ENCODE results near the gene RPL23.

Gene RPL23

DNA sequence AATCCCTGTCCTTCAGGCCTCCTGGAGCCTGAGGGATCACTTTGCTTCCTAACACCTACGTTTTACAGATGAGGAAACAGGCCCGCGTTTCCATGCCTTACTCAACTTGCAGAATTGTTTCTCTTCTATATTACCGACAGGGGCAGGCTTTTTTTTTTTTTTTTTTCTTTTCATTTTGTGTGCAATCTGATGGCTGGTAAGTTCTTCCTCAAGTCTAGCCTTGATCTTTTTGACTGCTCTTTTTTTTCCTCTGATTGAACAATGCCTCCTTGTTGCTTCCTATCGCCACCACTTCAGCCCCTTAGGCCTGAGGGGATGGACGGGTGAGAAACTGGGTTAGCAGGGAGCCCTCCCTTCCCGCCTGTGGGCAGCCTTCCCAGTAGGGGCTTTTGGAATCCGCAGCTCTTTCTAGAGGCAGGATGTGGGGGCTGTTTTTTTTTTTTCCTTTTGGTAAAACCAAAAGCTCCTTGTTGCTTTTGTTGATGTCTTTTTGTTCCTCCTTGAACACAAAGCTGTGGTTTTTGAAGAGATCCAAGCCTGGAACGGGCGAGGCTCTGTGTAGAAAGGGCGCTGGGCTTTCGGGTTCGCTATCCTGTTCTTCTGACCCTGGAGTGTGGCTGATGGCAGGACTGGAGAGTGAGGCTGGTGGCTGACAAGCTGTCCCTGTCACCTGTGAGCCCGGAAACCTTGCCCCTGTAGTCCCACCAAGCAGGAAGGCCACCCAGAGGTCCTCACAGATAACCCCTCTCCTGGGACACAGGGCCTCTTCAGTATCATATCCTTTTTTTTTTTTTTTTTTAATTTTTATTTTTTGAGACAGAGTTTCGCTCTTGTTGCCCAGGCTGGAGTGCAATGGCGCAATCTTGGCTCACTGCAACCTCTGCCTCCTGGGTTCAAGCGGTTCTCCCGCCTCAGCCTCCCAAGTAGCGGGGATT, 30.3 kb upstream of the RPL23 start:
- DNase-seq, result no peak

DNA sequence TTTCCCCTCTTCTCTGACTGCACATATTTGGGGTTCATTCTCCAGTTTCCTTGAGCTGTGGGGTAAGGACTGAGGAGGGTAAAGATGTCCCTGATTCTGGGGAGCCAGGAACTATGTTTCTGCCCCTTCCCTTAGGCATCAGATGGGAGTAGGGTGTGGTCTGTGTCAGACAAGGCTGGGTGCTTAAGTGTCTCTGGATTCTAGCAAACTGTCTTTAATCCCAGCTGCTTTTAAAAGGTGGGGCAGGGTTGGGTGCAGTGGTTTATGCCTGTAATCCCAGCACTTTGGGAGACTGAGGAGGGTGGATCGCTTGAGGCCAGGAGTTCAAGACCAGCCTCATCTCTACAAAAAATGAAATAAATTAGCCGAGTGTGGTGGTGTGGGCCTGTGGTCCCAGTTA, 29.3 kb upstream of the RPL23 start:
- DNase-seq, result no peak

DNA sequence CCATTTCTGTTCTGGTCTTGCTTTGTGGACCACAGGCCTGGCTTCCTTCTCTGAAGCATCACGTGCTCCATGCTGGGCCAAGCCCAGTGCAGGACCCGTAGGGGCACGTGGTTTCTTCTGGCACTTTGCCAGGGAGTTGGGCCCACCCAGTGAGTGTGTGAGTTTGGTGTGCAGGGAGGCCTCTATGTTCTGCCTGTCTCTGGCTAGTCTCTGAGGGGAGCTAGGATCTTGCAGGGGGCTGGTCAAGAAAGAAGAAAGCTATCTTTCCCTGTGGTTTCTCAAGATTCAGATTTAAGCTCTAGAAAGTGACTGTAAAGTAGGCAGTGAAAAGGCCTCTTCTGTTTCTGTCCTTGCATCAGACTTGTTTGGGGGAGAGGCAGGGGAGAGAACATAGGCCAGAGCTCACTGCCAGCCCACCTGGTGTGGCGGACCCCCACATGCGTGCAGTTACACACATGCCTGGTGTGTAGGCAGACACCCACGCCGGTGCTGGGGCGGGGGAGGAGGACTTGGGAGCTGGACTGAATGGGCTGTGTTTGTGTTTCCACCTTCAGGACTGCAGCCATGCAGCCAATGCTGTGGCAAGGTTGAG, 28.2 kb upstream of the RPL23 start:
- DNase-seq, result peak; percentile 85

DNA sequence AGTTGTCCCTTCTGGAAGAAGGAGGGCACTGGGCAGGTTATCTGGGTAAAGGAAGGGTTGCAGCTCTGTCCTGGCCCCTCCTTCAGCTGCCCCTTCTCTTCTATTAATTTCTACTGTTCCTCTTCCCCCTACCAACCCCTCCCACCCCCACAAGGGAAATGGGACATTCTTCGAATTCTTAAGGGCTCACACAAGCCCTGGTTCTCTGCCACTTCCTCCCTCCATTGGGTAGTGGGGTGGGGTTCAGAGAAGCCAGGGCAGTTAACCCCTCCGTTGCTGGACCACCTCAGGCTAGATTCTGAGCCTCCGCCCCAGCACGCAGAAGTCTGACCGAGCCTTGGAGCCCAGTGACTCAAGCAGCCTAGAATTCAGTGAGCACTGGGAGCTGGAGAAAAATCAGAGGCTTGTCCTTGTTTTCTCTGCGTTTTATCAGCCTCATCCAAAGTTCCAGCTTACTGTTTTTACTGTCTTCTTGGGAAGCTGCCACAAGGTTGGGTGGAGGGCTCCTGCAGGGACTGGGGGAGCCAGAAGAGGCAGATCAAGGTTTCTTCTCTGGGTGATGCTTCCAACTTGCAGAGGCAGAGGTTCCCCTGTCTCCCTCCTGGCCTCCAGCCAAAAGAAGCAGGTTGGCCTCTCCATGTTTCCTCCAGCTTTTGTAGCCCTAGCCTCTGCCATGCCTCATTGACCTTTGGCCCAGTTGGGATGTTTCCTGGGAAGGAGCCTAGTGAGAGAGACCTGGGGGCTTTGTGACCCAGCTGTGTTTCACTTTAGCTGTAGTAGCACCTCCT, 26.6 kb upstream of the RPL23 start:
- no peak for DNase-seq

DNA sequence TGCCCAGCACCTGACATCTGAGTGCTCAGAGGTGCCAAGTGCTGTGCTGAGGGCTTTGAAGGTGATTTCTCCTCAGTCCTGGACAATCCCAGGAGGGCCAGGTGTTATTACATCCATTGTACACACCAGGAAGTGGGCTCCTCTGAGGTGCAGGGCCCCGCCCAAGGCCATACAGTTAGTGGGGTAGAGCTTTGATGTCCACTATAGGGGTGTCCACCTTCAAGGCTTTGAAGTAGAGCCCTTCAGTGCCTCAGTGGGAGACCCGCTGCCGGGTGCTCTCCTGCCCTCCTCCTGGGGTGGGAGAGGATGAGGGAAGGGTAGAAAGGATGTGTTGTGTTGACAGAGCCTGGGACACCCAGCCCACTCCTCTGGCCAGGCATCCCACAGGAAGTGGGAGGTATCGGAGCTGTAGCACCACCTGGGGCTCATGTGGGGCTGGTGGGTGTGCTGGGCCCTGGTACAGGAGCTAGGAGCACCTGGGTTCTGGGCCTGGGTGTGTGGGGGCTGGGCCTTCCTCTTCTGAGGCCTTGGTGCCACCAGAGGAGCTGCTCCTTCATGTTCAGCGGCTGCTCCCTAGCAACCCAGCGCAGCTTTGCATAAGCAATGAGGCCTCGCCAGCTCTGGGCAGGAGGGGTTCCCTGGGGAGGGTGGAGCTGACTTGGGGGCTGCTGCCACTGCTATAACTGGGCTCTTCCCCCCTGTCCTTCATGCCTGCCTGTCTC, 23.8 kb upstream of the RPL23 start:
- no peak for DNase-seq

DNA sequence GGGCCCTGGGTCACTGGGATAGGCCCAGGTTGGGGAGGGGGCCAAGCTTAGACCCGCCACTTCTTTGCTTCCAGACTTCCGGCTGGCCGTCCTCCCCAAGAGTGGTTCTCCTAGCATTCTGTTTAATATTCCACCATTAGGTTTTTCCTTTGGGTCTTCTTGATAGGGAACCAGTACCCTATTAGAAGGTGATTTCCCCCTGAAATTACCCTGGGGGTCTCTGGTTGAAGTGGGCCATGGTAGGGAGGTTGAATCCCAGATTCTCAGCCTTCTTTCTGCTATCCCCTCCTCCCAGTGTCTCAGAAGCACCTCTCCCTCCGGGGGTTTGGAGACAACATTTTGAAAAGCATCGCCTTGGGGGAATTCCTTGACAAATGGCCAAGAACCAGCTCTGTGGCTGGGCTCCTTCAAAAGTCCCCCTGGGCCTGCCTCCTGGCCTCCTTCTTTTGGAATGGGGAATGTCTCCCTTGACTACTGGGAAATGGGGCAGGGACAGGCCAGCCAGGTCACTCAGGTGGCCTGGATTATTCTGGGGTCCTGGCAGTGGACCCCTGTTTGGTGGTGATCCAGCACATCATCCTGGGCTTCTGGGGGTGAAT, 22.1 kb upstream of the RPL23 start:
- DNase-seq, result no peak

DNA sequence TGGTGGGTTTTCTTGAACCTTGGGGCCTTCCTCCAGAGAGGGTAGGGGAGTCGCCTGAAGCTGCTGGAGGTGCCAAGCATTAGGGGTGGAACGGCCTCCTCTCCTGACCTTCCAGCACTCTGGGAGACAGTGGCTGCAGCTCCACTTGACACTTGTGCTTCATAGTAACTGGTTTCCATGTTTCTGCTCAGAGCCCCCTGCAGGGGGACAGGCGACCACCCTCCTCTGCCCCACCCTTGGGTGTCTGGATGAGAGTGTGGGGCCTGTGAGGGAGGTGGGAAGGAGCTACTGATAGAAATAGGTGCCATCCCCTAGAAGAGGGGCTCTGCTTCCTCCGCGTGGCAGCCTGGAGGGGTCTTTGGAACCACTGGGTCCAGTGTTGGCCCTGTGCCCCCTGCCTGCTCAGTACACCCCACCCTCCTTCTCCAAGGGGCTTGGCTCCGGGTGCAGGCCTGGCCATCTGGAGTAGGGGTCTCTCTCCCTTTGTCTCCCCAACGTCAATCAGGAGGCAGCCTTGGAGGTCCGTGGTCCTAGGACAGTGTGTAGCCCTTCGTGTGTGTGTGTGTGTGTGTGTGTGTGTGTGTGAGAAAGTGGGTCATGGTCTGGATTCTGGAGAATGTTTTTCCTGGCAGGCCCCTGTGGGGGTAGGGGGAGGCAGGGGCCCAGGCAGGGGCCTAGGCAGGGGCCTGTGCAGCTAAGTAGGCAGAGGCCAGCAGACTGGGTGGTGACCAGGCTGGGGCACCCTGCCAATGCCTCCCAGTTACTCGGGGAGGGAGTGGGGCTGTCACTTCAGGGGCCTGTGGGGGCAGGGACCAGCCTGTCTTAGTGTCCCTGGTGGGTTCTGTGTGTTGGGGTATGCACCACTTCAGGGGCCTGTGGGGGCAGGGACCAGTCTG, 21.2 kb upstream of the RPL23 start:
- DNase-seq, result no peak

DNA sequence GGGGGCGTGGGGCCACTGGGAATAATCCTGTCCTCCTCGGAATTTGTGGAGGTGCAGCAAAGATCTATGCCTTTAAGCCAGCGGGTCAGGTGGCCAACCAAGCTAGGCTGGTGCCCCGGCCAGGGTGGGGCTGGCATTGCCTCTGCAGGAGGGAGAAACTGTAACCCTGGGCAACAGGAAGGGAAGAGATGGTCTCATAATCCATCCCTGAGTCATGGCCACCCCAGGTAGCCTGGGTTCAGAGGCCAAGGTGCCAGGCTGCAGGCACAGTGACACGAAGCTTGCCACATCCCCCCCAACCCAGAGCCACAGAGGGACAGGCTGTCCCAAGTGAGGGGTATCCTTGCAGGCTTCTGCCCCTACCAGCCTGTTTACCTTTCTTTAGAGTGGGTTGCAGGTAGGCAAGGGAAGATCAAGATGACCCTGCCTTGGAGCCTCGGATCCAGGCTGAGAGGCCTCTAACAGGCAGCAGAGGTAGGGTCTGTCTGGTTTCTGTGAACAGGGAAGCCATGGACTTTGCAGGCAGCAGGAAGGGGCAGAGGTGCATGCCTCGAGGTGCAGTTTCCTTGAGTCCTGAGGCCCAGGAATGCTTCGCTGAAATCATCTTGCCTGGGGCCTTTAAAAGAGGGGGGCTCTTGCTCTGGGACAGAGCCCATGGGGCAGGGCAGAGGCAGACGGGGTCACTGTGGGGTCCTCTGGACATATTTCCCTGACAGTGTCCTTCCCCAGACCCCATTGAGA, 20.3 kb upstream of the RPL23 start:
- no peak for DNase-seq

DNA sequence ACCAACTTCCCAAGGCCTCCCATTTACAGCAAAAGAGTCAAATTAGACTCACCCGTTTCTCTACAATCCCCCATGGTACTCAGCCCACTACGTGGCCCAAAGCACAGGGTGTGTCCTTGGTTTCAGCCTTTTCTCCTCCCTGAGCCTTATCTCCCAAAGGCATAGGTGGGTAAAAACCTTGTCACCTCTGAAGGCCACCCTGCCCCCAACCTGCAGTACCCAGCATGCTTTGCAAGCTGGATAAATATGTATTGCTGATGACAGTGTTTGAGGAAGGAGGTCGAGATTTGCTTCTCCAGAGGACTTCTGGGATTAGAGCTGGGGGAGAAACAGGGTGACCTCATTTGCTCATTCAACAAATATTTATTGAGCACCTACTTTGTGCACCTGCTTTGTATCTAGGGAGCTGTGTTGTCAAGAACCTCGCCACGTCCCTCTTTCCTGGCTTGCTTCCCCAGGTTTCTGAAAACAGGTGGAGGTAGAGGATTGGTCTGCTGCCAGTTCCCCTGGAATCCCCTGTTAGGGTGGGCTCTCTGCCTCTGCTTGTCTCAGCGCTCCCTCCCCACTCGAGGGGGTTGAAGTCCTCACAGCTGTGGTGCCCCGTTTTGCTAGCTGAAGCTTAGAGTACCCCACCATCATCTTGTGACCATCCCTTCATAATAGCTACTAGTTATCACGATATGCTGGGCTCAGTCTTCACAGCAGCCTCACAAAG, 19.3 kb upstream of the RPL23 start:
- DNase-seq, result no peak

DNA sequence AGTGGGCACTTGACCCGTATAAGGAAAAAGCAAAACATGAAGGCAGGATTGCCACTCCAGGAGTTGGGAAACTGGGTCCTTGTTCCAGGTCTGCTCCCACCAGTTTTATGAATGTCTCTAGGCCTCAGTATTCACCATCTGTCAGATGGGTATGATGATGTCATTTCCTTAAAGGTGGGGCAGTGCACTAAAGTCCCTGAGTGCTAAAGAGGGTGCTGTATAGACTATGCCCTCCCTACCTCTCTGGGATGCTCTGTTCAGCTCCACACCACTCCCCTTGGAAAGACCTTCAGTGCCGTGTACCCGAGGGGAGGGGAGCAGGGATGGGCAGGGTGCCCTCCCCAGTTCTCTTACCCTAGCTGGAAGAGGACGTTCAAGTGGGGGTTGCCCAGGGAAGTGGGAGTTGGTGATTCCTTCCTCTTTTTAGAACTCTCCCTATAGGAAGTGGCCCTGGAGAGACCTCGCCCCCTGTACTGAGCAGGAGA, 18.5 kb upstream of the RPL23 start:
- no peak for DNase-seq

DNA sequence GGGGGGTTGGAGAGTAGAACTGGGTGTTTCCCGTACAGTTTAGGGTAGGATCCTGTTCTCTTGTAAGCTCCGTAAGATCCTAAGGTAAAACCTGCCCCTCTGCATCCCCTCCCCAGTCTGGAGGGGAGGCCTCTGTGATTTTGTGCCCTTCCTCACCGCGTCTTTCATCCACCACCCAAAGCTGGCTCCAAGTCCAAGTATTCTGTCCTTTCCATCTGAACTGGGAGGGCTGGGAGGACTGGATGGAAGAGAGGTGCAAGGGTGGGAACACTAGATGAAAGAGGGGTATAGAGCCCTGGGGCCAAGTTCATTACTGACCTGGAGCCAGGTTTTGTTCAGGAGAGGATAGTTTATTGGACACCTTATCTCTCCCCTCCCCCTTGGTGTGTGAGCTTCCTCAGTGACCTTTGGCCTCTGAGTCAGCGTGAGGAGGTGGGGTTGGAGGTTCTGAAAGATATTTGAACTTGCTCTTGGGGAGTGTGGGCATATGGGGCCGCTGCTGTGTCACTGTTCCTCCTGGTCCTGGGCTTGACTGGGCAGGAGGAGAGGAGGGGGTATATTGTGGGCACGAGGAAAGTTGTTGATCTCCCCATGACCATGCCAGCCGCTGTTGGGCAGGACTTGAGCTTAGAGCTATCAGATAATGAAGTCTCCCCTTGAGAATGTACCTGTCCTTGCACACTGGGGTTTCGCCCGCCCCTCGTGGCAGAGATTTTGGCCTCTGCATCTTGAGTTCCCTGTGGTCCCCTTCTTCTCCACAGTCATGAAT, 17.9 kb upstream of the RPL23 start:
- DNase-seq, result no peak

DNA sequence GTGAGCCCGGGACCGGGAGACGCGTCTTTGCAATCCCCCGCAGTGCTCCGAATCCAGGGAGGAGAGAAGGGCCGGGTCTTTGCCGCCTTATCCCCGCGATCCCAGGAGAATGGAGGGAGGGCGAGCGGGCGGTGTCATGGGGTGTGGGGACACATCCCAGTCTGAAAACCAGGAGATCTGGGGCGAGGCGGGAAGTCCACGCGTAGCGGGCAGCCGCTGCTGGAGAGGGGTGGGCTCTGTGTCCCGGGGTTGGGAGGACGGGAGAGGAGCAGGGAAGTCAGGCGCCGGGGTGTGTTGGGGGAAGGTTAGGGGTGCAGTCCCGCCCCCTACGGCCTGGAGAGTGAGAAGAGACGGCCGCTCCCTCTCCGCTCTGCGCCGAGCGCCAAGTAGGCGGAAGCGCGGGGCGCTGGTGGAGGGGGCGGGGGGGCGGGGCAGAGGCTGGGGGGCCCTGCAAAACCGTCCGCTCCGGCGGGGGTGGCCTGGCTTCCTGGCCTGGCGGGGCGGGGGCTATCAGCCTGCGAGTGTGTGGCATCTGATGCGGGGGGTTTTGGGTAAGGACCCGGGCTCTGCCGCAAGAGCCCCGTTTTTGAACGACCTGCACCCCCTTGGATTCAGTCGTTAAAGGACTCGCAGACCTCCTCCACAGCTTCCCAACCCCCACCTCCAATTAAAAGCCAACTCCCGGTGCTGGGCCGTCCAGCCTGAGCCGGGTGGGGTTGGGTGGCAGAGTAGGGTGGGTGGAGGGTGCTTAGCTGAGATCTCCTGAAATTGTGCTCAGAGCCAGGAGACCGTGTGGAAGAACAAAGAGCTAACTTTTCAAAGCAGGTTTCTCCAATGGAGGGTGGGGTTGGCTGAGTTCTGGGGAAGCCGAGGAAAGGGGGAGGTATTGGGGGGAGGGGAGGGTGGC, 17.0 kb upstream of the RPL23 start:
- peak; percentile 86 for DNase-seq

DNA sequence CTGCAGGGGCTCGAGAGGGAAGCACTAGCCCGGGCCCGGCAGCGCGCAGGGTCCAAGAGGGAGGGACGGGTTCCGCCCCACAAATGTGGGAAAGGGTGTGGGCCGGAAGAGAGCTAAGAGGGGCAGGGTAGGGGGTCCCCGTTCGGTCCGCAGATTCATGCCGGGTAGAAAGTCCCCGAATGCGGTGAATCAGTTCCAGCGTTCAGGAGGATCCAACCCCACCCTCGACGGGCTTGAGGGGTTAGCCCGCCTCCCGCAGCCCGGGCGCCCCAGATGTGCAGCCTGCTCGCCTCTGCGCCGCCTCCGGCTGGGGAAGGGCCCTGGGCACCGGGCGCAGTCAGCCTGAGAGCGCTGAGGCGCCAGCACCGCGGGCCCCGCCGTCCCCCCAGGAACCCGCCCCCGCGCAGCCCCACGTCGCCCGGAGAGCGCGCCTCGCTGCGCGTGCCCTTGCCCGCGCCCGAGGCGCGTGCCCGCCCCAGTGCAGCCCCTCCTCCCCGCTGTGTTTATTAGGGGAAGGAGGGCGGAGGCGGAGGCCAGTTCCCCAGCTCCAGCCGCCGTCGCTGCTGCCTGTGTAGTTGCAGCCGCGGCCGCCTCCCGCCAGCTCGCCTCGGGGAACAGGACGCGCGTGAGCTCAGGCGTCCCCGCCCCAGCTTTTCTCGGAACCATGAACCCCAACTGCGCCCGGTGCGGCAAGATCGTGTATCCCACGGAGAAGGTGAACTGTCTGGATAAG, 16.2 kb upstream of the RPL23 start, which contains the start of gene LASP1:
Gene LASP1, plus strand, starts transcription at position 533 of the 733 bp plus-strand sequence. Its CDS starts 132 bp downstream, at position 665.
- DNase-seq, result peak; percentile 93

DNA sequence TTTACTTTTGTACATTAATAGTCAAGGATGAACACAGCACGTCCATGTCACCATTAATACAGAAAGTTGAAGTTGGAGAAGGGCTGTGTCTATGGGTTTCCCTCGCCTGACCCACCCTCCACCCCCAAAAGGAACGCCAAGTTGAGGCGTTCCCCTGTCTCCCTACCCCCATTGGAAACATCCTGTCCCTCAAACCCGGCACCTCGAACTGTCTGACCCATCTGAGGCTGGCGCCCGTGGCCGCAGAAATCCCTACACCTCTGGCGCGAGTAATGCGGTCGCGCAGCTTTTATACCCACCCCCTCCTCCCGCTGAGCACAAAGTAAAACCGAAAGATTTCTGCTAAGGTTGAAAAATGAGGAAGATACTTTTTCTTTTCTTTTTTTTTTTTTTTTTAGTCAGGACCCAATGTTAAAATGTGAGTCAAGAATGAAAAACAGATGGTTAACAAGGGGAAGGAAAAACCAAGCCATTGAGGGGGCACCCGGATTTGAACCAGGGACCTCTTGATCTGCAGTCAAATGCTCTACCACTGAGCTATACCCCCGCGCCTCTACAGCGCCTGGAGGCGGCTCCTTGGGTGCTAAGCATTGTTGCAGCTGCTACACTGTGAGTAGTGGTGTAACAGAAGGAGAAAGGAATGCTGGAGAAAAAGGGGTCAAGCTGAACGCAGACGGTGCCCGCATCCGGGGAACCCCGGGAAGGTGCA, 15.4 kb upstream of the RPL23 start:
- peak; percentile 100 for DNase-seq

DNA sequence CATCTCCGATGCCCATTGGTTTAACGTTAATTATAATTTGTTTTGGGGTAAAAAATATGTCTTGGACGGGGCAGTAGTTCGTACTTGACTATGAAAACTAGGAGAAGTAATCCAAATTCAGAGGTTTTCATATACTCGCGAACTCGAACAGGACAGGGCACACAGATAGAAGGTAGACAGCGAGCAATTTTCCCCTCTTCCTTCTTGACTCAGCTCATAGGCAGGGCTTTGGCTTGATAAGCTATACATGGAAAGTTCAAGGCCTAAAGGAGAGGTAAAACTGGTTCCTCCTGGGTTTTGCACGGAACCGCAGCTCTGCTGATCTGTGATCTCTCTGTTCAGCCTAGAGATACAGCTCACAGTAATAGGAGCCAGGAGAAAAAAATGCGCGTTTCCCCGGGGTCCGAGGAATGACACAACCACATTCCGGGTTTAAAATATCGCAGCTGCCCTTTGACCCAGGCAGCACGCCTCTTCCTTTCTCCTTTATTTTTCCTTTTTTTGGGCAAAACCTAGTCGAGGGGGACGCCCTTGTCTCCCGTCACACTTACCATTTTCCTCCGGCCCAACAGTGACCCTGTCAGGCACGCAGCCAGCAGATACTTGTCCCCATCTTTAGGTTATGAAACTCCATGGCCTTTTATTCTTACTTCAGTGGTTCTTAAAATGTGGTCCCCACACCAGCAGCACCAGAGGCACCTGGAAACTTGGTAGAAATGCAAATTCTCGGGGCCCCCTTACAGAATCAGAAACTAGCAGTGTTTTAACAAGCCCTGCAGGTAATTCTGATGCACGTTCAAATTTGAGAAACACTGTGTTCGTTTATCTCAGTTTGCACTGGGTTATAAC, 14.7 kb upstream of the RPL23 start:
- no peak for DNase-seq
